B cell (primary cell): ENCODE results near the gene MUC5AC. TPM values are rescaled to one million over a fixed set of nuclear protein-coding genes. Genes with fewer than 3 reads are reported as not detected.

Source experiments
- ATAC-seq: fragments of 200-7000 bp; cut with Tn5 transposase; one replicate; pipeline ENCODE4 v1.10.0; 2021; ENCODE audit warnings: low read depth, mild to moderate bottlenecking, moderate number of reproducible peaks, moderate library complexity
- CTCF ChIA-PET: fragments of 350-600 bp; sonication (Branson Sonifier 250); formaldehyde crosslinking; loops from one replicate; lab custom pipeline; 2021; ENCODE audit warnings: antibody characterized with exemption, inconsistent platforms; lab: Charles Lee
- POLR2A ChIA-PET: fragments of 350-600 bp; sonication (Branson Sonifier 250); formaldehyde crosslinking; loops from one replicate; lab custom pipeline; 2021; ENCODE audit warnings: antibody characterized with exemption; lab: Charles Lee
- DNase-seq: peaks from one replicate; pipeline ENCODE4 v3.0.0; 2013
- H2AFZ ChIP-seq: 2 replicates; pipeline ENCODE4 v1.6.1; 2012; ENCODE audit warnings: mild to moderate bottlenecking, low read depth, low read length; ENCODE audit not compliant: insufficient read depth, poor library complexity, severe bottlenecking
- H3K27ac ChIP-seq, 2 donors: 1 replicate in 1 of 2; 2 replicates in 1 of 2; pipeline ENCODE4 v1.5.1; 2012 to 2013; ENCODE audit warnings: low read length in 2 of 2, mild to moderate bottlenecking in 2 of 2, moderate library complexity in 1 of 2
- H3K27me3 ChIP-seq, 4 experiments: fragments of 200-600 bp in 1 of 4; sonication (generic) in 1 of 4; replicated peaks in 1 of 4; 1 replicate in 2 of 4; 2 replicates in 2 of 4; pipeline versions ENCODE4 v1.6.1 to v1.7.0; 2013 to 2016; ENCODE audit warnings: low read length in 3 of 4, mild to moderate bottlenecking in 2 of 4, mixed read lengths in 1 of 4, moderate library complexity in 1 of 4; ENCODE audit not compliant: insufficient read depth in 4 of 4, control insufficient read depth in 3 of 4; ENCODE audit errors: control extremely low read depth in 1 of 4
- H3K36me3 ChIP-seq, 2 experiments: replicated peaks in 1 of 2; 1 replicate in 1 of 2; 2 replicates in 1 of 2; pipeline versions ENCODE4 v1.6.1 to v1.7.1; 2013; ENCODE audit warnings: low read length in 1 of 2; ENCODE audit not compliant: insufficient read depth in 2 of 2, control insufficient read depth in 1 of 2; ENCODE audit errors: control extremely low read depth in 1 of 2, extremely low read depth in 1 of 2
- H3K4me1 ChIP-seq, 2 donors: fragments of 200-600 bp in 1 of 2; sonication (generic) in 1 of 2; 1 replicate in 1 of 2; 2 replicates in 1 of 2; pipeline versions ENCODE4 v1.5.1 to v1.6.1; 2013 to 2017; ENCODE audit warnings: low read length in 2 of 2; ENCODE audit not compliant: control insufficient read depth in 2 of 2, insufficient read depth in 2 of 2
- H3K4me2 ChIP-seq: replicated peaks from 2 replicates; pipeline ENCODE3; 2012; ENCODE audit warnings: mild to moderate bottlenecking, low read depth, low read length; ENCODE audit not compliant: poor library complexity, severe bottlenecking
- H3K4me3 ChIP-seq, 5 experiments: fragments of 200-600 bp in 1 of 5; sonication (generic) in 1 of 5; 1 replicate in 3 of 5; 2 replicates in 2 of 5; pipeline versions ENCODE4 v1.5.1 to v1.7.0; 2011 to 2016; ENCODE audit warnings: low read length in 4 of 5, mild to moderate bottlenecking in 4 of 5, low read depth in 2 of 5, control low read depth in 1 of 5, moderate library complexity in 1 of 5; ENCODE audit not compliant: insufficient read depth in 1 of 5; ENCODE audit errors: control extremely low read depth in 1 of 5, extremely low read depth in 1 of 5
- H3K79me2 ChIP-seq: fragments of 200-600 bp; sonication (generic); one replicate; pipeline ENCODE4 v1.6.0; 2016; ENCODE audit warnings: low read length; ENCODE audit not compliant: control insufficient read depth, insufficient read depth
- H3K9ac ChIP-seq: fragments of 200-600 bp; sonication (generic); 2 replicates; pipeline ENCODE4 v1.6.1; 2017; ENCODE audit warnings: mild to moderate bottlenecking, low read length, moderate library complexity
- H3K9me3 ChIP-seq, 3 donors: one replicate each; pipeline versions ENCODE4 v1.6.1 to v1.7.1; 2013; ENCODE audit warnings: low read length in 2 of 3; ENCODE audit not compliant: control insufficient read depth in 2 of 3, insufficient read depth in 1 of 3; ENCODE audit errors: control extremely low read depth in 1 of 3
- H4K20me1 ChIP-seq: 2 replicates; pipeline ENCODE4 v1.6.0; 2012; ENCODE audit warnings: mild to moderate bottlenecking, low read length; ENCODE audit not compliant: insufficient read depth, control insufficient read depth, poor library complexity, severe bottlenecking
- H3K27ac Mint-ChIP-seq: one replicate; pipeline ENCODE4 v1.8.0; 2021; ENCODE audit warnings: mixed read lengths
- H3K27me3 Mint-ChIP-seq: one replicate; pipeline ENCODE4 v1.8.0; 2021; ENCODE audit warnings: mixed read lengths
- H3K4me1 Mint-ChIP-seq: one replicate; pipeline ENCODE4 v1.8.0; 2021; ENCODE audit warnings: mixed read lengths
- H3K4me3 Mint-ChIP-seq: one replicate; pipeline ENCODE4 v1.8.0; 2021; ENCODE audit warnings: mixed read lengths
- H3K9me3 Mint-ChIP-seq: one replicate; pipeline ENCODE4 v1.8.0; 2022; ENCODE audit warnings: mixed read lengths; ENCODE audit not compliant: insufficient read depth
- CTCF ChIP-seq: fragments of 200-600 bp; IDR thresholded peaks from one replicate; pipeline ENCODE4 v1.8.0; 2022; ENCODE audit warnings: antibody characterized with exemption, mild to moderate bottlenecking
- EZH2 ChIP-seq: IDR thresholded peaks from 2 replicates; pipeline ENCODE4 v1.6.1; 2012; ENCODE audit warnings: borderline replicate concordance, low read depth, mild to moderate bottlenecking, moderate library complexity, low read length; ENCODE audit not compliant: insufficient read depth, poor library complexity, severe bottlenecking
- WGBS: methylation state at CpG from one replicate; pipeline ENCODE4 v1.1.5; 2013; ENCODE audit warnings: missing lambda C conversion rate; ENCODE audit not compliant: insufficient coverage; 5-methylcytosine and 5-hydroxymethylcytosine counted together
- intact Hi-C: fragments of 100-400 bp; cut with micrococcal nuclease; formaldehyde crosslinking; loops from one replicate; pipeline ENCODE4 v1.10.0; 2022
- polyA plus RNA-seq: library from polyadenylated mRNA; depleted of rRNA; stranded (reverse); fragments of >200 nt; gene quantifications from 2 replicates; pipeline ENCODE4 v1.2.3, GENCODE V29; 2012
- total RNA-seq, 2 donors: library from RNA; stranded (reverse); fragments of 120-200 nt in 1 of 2; gene quantifications; 1 replicate in 1 of 2; 2 replicates in 1 of 2; pipeline versions ENCODE4 v1.2.3 to v1.2.4, GENCODE V29; 2013 to 2022

Gene MUC5AC
- total and polyA plus RNA-seq, 2 donors (not counting 1 experiment from before 2014, with no cell fraction given), result not detected

- H3K4me1 ChIP-seq, result no peaks in the 10 kb centered on the region
- CTCF ChIA-PET, result interaction anchor here (0.6 kb wide), 1 partner anchor 34 kb away, joined by 4 read pairs; no protein-coding TSS in a partner anchor
- no peak overlapping the region for H3K4me3 Mint-ChIP-seq
- H2AFZ ChIP-seq, result no peak overlapping the region
- no peak overlapping the region for H3K9ac ChIP-seq
- H3K4me3 ChIP-seq, result no peak overlapping the region
- no peaks in the 10 kb centered on the region for H3K4me1 Mint-ChIP-seq
- POLR2A ChIA-PET, result interaction anchor here (0.6 kb wide), 1 partner anchor 319 kb away, joined by 5 read pairs; no protein-coding TSS in a partner anchor
- no peaks in the 10 kb centered on the region for H3K36me3 ChIP-seq
- no peaks in the 10 kb centered on the region for H3K27me3 ChIP-seq
- H4K20me1 ChIP-seq, result no peaks in the 10 kb centered on the region
- ATAC-seq (no peak), DNase-seq (no peak)
- H3K9me3 Mint-ChIP-seq, result peaks cover 3% of the 10 kb centered on the region
- TF ChIP-seq CTCF, result no peak
- no peak for TF ChIP-seq EZH2
- no peak overlapping the region for H3K27ac ChIP-seq
- H3K27me3 Mint-ChIP-seq, result no peaks in the 10 kb centered on the region
- intact Hi-C loops, result no loop called here
- no peak overlapping the region for H3K27ac Mint-ChIP-seq
- WGBS, result 93% methylated on average over 30 of the region's 30 CpGs
- H3K4me2 ChIP-seq, result no peak overlapping the region
- H3K79me2 ChIP-seq, result no peaks in the 10 kb centered on the region
- H3K9me3 ChIP-seq, result peaks cover 0 to 7% (median 0%) of the 10 kb centered on the region in 3 donors
These were observed 30.7 kb upstream of the MUC5AC start for GRCh38 chr11:1126935-1127663.

GRCh38 chr11:1127664-1128162, 30.0 kb upstream of the MUC5AC start:
- H3K27me3 Mint-ChIP-seq, result peaks cover under 1% of the 10 kb centered on the region
- ChIA-PET POLR2A (interaction anchor here (0.6 kb wide), 1 partner anchor 318 kb away, joined by 5 read pairs; no protein-coding TSS in a partner anchor), CTCF (interaction anchor here (0.6 kb wide), 1 partner anchor 35 kb away, joined by 4 read pairs; no protein-coding TSS in a partner anchor)
- DNase-seq, result no peak
- peaks cover 3% of the 10 kb centered on the region for H3K9me3 Mint-ChIP-seq
- Histone ChIP-seq H3K9me3 (peaks cover 0 to 11% (median 0%) of the 10 kb centered on the region in 3 donors), H3K4me1 (no peaks in the 10 kb centered on the region), H4K20me1 (no peaks in the 10 kb centered on the region), H3K4me2 (no peak overlapping the region), H2AFZ (no peak overlapping the region), H3K9ac (no peak overlapping the region), H3K79me2 (no peaks in the 10 kb centered on the region), H3K4me3 (no peak overlapping the region), H3K27ac (no peak overlapping the region), H3K27me3 (no peaks in the 10 kb centered on the region), H3K36me3 (no peaks in the 10 kb centered on the region)
- TF ChIP-seq EZH2 (no peak), CTCF (no peak)
- WGBS, result 84% methylated on average over 13 of the region's 14 CpGs
- no peaks in the 10 kb centered on the region for H3K4me1 Mint-ChIP-seq
- no peak for ATAC-seq
- H3K4me3 Mint-ChIP-seq, result no peak overlapping the region
- intact Hi-C loops, result no loop called here
- no peak overlapping the region for H3K27ac Mint-ChIP-seq
